HG03139 (cell line): ENCODE results near the gene USP48.
"Not testable (repeated sequence)": the region's sequence is repeated elsewhere in the genome, so short reads cannot be mapped to it uniquely, and the experiment has no call there.

Experiments
- ATAC-seq: cut with Tn5 transposase; IDR thresholded peaks from one replicate; pipeline ENCODE4 v1.9.1; 2021; ENCODE audit not compliant: unreplicated experiment

The USP48 gene

DNA sequence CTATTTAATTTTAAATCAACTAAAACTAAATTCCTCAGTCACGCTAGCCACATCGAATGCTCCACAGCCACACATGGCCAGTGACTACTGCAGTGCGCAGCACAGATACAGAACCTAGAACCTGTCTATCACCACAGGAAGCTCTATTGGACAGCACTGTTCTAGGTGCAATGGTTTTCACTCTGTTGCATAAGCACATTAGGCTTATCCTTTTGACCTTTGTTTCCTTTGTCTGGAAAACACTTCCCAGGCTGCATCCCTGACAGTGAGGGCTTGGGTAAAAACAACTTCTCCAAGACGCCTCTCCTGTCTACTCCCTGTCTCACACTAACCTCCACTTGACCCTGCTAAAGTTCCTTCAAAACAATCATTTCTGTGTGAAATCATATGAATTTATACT lies 80.2 kb downstream of the USP48 start:
- no peak for ATAC-seq

DNA sequence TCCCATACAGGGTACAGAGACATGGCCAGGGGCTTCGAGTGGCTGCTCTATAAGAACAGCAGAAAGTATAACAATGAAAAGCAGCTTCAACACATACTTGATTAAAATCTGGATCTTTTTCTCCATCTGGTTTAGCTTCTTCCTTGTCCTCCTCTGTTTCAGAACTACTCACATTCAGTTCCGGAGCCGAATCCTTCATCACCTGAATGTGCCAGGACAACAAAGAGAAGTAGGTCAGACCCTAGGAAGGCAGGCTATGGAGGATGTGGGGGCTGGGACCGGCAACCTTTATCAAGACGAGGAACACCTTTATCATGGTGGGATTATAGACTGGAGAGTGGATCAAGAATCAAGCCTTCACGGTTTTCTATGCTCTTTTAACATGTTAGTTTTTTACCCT lies 81.5 kb downstream of the USP48 start:
- no peak for ATAC-seq

DNA sequence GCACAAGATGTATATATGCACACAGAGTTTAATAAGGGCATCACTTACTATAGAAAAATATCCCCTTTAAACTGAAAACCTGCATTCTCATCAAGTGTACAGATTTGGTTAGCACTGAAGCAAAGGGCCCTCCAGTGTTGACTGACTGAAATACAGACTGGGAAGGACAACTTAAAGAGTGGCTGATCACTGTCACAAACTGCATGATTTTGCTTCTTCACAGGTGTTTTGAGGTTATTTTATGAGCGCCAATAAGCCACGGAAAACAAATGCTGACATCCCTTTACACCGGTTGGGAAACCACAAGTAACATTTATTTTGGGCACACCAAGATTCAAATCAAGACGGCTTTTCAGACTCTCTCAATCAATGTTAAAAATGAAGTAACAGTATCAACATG lies 82.9 kb downstream of the USP48 start:
- no peak for ATAC-seq

DNA sequence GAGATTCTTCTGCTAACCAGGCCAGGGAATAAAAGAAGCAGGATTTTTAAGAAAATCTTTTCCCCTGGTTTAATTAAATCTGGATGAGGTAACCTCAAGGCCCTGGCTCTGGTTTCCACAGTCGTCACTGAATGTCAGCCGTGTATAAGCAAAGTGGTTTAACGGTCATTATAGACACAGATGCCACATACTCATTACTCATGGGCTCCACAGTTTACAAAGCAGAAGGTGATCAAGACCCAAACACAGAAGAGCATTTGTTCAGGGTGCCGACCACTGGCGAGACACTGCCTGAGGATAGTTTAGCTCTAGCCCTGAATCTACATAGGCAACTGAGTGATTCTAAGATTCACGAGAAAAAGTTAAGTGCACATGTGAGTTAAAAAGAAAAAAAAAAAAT lies 86.0 kb downstream of the USP48 start:
- no peak for ATAC-seq

DNA sequence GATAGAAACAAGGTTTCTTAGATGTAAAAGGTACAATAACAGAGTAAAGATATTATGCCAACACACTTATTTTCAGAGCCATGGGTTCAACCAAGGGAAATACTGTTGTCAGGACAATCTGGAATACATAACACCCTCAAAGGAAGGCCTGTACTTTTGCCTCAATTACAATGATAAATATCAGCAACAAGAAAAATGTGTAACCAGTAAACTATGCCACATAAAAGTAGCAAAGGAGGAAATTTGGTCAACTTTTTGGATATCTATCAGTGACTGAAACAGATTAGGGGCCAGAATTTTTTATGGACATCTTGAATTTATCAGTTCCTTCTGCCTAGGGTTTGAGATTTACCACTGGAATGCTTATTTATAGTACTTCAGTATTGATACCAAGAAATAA lies 89.2 kb downstream of the USP48 start:
- ATAC-seq: no peak

DNA sequence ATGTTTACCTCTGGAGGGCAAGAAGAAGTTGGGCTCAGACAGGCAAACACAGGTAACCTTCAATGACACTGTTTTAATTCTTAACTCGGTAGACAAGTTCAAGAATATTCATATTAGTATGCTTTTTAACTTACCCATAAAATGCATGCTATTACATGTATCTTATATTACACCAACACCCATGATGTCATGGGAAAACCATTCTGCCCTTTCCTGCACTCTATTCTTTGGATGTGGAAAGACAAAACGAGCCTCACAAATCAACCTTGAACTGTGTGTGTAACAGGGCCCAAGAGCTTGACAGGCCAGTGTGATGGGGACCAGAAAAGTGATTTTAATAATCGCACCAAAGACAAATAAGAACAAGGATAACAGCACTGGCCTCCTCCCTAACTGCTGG lies 91.2 kb downstream of the USP48 start:
- no peak for ATAC-seq

DNA sequence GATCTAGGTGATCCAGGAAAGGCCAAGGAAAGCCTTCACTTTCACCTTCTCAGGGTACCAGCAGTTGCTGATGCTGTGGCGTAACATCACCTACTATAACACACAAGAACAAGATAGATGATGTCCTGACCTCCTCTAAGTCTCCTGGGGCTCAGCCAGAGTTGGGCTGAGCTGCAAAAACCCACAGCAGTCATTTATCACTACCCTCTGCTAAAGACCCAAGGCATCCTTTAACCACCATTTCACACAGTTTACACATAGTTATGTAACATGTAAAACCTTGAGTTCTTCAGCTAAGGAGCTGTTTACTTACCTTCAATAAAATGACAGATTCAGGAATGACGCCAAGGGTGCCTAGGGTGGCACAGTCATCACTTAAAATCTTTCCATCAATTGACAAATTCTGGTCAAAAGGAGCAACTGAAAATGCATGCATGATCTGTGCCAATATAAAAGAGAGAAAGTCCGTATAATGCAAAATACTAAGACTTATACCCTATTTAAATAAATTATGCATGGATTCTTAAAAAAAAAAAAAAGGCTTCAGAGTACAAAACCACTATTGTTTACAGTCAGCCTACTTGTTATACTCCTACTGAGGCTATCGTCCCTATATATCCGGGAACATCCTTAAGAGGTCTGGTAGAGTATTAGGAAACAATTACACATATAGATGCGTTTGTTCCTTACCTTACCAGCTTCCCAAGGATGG lies 93.1 kb downstream of the USP48 start:
- ATAC-seq: no peak

DNA sequence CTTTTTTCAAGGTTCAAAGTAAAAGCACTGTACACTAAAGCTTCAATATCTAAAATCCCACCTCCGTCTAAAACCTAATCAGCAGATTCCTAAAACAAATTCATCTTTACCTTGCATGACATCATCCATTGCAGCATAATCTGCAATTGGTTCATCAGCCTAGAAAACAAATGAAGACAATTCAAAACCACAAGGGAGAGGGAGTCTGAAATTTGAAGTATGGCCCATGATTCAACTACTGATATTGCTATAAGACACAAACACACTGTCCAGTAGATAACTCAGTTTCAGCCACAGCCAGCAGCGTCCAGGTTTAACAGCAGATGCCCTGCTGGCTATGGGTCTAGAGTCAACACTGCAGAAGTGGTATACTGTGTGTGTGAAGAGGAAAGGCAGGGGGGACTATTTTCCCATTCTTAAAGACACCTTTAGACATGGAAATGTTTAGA lies 95.8 kb downstream of the USP48 start:
- ATAC-seq: no peak

DNA sequence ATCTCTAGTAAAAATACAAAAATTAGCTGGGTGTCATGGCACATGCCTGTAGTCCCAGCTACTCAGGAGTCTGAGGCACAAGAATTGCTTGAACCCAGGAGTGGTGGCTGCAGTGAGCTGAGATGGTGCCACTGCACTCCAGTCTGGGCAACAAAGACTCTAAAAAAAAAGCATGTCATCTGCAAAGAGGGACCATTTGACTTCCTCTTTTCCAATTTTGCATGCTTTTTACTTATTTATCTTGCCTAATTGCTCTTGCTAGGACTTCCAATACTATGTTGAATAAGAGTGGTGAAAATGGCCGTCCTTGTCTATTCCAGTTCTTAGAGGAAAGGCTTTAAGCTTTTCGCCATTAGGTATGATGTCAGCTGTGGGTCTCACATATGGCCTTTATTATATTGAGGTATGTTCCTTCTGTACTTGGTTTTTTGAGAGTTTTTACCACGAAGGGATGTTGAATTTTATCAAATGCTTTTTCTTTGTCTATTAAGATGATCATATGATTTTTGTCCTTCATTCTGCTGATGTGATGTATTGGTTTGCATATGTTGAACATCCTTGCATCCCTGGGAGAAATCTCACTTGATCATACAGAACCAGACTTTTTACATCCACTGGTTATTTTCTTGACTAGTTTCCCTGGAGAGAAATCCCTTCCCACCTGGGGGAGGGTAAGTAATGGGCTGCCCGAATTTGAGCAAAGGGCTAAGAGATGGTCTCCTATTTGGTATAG lies 96.8 kb downstream of the USP48 start:
- ATAC-seq: no peak

DNA sequence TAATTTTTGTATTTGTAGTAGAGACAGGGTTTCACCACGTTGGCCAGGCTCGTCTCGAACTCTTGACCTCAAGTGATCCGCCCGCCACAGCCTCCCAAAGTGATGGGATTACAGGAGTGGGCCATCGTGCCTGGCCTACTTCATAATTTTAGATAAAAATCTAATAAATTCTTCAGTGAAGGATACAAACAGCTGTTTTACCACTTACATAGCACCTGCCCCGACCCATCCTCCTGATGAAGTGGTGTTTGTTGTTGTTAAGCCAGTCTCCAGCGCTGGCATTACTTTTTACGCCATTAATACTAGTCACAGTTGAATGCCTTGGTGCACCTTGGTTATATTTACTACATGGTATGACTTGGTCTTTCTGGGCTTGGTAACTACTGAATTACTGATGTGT lies 101.5 kb downstream of the USP48 start:
- no peak for ATAC-seq

DNA sequence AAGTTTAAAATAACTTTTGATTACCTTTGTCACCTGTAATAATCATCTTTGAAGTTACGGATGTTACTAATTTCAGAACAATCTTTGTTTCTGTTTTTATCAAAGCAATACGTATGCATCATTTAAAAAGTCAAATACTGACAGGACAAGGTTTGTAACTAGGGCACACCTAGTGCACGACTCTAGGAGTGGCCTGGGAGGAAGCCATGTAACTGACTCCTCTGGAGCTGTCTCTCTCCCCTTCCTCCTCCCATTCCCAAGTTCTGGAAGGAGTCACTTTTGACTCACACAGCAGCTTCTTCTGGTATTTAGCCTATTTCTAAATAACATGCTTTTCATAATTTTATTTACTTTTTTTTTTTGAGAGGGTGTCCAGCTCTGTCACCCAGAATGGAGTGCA lies 102.0 kb downstream of the USP48 start:
- no peak for ATAC-seq

DNA sequence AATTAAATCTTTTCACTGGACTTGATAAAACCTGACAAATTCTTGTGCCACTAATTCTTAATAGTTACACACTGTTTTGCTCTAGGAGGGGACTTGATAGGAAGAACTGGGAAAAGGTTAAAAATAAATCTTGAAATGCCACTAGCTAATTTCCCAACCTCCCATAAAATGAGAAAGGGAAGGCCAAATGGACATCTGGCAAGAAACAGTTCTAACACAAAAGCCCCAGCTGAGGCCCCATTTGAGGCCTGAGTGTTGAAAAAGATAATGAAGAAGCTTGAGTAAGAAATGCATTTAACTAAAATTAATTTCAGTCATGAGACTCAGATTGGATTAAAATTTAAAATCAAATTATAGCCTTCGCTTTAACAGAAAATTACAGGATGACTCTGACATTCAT lies 102.6 kb downstream of the USP48 start:
- no peak for ATAC-seq

DNA sequence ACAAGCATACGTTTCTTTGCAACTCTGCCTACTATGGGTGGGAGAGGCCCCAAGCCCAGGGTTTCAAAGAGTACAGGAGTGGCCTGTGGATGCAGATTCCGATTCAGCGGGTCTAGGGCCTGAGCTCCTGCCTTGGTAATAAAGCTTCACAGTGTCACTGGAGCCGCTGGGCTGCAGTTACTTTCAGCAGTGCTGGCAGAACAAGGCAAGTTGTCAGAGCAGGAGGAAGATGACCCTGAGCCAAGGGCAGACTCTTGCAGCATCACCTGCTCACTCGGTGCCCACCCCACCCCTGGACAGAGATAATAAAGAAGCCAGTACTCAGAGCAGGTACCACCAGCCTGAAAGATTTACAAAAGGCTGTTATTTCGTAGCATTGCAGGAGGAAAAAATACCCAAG lies 105.8 kb downstream of the USP48 start:
- ATAC-seq: no peak

DNA sequence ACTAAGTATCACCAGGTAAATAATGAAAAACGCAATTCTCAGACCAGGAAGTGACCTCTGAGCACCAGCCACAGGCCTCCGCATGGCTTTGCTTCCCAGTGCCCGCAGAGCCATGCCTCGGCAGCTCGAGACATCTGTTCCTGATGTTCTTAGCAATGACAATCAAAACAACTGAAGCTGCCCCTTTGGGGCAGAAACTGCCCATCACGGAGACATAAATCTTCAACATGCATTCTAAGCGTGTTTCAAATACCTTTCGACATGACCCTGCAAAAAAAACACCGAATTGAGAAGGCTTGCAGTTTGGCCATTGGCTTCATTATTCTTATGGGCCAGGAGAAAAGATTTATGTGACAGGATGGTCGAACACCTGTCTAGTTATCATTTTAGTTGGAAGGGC lies 108.0 kb downstream of the USP48 start:
- no peak for ATAC-seq

DNA sequence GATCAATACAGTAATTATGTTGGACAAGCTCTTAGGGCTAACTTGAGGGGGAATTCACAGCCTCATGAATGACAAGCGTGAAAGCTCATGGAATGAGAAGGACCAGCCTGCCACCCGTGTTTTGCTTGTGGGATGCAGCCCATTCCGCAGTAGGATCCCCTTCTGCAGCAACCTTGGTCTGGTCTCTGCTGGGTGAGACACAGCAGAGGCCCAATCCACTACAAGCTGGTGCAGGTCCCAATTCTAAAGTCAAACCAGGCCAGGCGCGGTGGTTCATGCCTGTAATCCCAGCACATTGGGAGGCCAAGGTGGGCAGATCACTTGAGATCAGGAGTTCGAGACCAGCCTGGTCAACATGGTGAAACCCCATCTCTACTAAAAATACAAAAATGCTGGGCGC lies 109.1 kb downstream of the USP48 start:
- ATAC-seq: not testable (repeated sequence)

DNA sequence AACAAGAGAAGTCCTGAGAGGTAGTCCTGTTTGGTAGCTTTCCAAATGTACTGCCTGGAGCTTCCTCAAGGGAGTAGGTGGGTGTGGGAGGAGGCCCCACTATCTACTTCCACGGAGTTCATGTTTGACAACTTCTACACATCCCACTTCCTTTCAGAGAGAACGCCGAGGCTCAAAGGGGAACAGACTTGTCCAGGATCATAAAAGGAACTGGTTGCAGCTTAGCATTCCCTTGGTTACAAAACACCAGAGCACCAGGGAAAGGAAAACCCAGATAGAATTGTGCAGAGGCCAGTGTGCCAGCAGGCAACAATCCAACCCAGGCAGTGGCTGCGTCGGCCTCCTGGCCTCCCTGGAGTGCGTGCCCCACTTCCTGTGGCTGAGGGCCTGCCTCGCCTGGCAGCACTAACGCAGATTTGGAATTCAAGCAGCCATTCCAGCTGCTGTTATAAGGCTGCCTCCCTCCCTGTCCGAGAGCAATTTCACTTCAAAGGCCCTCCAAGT lies 109.6 kb downstream of the USP48 start:
- ATAC-seq: no peak

DNA sequence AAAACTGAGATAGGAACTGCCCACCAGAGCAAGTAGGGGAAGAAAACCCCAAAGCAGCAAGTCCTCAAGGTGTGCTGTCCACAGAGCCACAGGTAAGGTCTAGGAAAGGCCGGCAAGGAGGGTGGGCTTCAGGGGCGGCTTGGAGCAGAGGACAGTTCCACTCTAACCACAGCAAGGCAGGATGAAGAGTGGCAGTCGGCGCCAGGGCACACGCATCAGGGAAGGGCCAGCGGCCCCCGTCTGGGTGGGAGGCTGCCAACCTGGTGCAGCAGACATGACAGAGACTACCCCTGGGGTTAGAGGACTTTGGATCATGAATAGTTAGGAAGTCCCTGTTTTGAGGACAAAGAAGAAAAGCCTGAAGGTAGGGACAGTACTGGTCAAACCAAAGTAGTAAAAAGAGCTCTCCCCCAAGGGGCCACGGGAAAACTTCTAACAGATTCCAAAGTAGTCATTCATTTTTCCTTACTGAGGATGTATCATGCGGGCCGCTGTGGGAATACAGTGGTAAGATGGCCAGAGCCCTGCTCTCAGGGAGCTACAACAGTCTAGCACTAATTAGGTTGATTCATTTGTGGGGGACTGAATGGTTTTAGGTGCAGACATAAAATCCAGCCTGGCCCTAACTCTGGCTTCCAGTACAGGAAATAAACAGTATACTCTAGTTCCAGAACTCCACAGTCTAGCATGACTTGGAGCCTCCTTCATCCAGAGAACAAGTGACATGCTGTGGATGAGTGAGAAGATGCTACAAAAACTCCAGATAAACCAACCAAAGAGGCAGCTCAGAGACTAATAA lies 110.3 kb downstream of the USP48 start:
- no peak for ATAC-seq

DNA sequence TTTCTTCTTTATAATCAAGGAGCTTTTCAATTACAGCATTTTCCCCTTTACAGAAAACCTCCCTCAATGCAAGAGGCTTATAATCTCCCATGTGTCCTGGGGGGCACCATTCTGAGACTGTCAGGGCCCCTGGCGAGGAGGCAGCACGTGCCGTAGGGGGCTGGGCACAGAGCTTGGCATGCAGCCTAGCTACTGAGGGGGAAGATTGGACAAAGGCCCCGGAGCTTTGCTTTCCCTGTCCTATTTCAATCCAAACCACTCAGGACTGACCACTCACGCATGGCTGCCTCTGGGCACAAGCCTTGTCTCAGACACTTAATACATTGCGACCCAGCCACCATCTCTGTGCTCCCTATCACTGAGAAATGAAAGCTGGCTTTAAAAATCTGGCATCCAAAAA lies 111.0 kb downstream of the USP48 start:
- no peak for ATAC-seq

DNA sequence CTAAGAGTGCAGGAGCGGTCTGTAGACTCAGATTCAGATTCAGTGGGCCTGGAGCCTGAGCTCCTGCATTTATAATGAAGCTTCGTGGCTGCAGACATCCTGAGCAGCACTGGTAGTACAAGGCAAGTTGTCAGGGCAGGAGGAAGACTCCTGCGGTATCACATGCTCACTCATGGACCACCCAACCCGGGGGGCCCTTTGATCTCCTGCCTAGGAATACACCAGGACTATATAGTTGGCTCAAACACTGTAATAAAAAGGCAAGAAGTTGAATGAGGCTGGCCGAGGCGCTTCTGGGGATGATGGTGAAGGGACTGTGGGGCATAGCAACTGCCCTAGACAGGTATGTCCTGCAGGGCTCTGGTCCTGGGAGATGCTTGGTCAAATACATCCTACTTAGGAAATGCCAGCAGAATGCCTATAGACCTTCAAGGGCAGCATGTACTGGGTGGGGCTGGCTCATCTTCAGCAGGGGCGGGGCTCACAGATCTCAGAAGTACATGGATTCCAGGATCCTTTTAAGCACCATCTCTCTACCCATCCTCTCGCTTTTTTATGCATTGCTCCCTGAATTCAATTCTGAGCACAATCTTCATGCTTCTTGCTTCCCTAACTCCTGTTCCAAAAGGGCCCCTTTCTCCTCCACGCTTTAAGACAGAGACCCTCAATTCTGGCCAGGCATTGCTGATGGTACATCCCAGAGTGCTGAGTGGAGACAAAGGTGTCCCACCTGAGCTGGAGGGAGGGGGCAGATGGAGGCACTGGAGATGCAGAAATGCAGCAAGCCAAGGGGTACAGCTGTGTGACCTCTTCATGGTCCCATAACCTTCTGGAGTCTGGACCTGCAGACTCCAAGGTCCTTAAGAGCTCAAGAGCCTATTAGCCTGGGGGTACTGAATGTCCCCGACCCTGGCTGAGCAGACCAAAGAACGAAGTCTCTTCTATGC lies 111.7 kb downstream of the USP48 start:
- ATAC-seq: no peak

DNA sequence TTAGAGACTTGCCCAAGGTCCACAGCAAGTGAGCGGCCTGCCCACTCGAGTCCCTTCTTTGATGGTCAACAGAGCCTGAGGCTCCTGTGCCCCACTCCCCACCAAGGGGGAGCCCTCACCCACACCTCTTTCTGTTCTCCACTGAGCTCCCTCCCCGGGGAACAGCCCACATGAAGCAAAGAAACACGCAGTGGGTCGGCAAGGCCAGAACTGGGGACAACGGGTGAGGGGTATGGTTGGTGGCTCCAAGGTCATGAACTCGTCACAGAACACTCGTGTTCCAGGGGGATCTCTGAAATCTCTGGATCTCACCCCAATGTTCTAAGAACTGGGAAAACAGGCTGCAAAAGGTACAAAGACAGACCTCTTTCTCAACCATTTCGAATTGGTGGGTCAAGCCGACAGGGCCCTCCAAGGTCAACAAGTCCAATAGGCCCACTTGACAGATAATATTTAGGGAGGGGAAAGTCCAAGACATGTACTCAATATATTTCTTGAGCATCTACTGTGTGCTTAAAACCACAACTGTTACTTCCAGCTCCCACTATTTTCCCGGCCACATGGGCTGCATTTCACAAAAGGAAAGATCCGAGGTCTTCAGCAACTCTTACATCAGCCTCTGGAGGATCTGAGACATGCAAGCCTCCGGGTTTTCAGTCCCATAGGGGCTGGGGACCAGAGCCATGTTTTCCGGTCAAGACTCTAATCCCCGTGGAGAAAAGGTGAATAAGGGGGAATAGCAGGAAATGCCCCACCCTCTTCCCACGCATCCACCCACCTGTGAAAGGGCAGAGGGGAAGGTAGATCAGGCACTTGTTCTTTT lies 112.7 kb downstream of the USP48 start:
- ATAC-seq: no peak
